TTC549 (cell line): ENCODE measurements around the gene DNAH3.
"Not testable (repeated sequence)": the region's sequence is repeated elsewhere in the genome, so short reads cannot be mapped to it uniquely, and the experiment has no call there.

Source experiments
- FAIRE-seq: peaks from 2 replicates; lab custom pipeline; 2012; peaks lifted over from hg19 to GRCh38; lab: Jason Lieb, UNC

DNAH3 gene

DNA sequence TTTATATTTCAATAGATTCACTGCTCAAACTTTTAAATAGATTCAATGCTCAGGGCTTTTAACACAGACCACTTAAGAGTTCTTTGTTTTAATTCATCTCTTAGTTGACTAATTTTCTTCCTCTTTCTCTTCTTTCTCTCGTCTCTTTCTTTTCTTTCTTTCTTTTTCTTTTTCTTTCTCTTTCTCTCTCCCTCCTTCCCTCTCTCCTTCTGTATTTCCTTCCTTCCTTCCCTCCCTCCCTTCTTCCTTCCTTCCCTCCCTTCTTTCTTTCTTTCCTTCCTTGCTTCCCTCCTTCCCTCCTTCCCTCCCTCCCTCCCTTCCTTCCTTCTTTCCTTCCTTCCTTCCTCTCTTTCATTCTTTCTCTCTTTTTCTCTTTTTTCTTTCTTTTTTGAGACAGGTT lies 145.6 kb downstream of the DNAH3 start:
- FAIRE-seq = no peak

DNA sequence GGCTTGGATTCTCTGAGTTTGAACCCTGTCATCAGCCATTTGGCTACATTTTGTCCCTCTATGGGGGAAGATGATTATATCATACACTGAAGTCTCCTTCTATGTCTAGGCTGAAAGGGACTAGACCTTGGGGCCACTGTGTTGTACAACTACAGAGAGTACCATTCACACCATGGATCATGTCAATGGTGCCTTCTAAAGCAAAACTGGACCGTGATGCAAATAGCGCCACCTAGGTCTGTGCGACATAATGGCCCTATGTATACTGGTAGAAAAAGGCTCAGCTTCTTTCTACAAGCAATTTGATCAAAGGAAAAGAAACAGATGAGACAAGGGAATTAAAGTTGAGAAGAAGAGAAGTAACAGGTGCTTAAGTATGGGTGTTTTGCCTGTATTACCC lies 149.4 kb downstream of the DNAH3 start:
- FAIRE-seq = no peak

DNA sequence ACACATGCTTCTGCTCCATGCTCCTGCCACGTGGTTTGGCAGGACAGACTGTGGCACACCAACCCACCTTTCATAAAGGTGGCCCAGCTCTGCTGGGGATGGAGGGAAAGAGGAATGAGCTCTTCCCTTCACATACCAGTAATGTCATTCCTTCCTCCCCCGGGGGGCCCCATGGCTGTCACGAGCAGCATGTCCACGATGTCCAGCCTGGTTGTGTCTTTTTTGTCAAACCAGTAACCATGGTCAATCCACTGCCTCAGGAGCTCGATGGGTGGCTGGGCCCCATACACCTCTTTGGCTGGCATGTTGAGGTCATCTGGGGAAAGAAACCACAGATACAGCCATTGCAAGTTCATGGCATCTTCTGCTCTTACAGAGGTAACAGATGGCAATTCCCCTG lies 153.5 kb downstream of the DNAH3 start:
- no peak for FAIRE-seq

DNA sequence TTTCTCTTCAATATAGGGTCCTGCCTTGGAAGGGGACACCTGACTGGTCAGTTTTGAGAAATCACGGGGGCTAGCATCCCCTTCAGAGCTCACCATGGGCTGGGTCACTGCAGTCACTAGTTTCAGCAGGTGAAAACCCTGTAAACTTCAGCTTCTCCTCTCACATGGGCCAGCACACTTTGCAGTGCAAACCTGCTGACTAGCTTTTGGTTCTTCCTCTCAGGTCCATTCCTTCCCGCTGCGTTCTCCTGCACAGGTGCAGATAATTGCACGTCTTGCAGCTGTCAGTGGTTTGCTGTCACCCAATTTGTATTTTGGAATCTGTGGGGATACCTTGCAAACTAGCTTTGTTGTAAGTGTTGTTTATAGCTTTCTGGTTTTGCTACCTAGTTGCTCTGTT lies 154.9 kb downstream of the DNAH3 start:
- no peak for FAIRE-seq

DNA sequence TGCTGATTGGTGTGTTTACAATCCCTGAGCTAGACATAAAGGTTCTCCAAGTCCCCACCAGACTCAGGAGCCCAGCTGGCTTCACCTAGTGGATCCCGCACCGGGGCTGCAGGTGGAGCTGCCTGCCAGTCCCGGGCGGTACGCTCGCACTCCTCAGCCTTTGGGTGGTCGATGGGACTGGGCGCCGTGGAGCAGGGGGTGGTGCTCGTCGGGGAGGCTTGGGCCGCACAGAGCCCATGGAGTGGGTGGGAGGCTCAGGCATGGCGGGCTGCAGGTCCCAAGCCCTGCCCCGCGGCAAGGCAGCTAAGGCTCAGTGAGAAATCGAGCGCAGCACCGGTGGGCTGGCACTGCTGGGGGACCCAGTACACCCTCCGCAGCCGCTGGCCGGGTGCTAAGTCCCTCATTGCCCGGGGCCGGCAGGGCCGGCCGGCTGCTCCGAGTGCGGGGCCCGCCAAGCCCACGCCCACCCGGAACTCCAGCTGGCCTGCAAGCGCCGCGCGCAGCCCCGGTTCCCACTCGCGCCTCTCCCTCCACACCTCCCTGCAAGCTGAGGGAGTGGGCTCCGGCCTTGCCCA lies 161.1 kb downstream of the DNAH3 start:
- FAIRE-seq = not testable (repeated sequence)

DNA sequence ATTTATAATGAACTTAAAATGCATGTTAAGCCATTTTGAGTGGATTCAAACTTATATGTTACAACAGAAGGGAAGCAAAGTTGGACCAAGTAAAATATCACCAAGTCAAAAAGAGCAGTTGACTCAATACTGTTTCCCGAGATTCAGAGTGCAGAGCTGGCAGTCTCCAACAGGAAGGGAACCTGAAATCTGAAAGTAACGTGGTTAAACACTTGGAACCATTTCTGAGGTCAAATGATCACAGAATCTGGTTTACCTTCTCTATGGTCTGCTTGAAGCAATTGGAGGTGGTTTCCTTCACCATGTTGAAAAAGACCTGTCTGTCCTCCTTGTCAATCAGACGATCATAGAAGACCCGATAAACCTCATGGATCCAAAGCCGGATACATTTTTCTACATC lies 163.6 kb downstream of the DNAH3 start:
- no peak for FAIRE-seq

DNA sequence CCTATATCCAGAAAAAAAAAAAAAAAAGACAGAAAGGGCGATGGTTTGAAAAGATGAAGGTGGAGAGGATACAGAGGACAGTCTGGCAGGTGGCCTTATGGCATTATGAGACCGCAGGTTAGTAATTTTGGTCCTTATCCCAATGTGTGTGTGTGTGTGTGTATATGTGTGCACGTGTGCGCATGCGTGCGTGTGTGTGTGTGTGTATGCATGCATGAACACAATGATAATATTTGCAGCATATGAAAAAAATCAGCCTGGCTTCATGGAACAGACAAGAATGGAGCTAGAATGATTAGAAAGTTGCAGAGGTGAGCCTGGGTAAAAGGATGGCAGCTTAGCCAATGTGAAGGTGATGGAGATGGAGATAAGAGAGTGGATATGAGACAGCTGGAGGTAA lies 166.6 kb downstream of the DNAH3 start:
- no peak for FAIRE-seq

DNA sequence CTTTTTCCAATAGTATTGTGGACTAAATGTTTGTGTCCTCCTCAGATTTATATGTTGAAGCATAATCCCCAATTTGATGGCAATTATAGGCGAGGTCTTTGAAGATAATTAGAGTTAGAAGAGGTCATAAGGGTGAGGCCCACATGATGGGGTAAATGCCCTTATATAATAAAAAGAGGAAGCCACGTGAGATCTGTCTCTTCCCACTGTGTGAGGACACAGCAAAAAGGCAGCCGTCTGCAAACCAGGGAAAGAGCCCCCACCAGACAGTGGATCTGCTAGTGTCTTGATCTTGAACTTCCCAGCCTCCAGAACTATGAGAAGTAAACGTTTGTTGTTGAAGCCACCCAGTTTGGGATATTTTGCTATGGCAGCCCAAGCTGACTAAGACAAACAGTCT lies 174.1 kb downstream of the DNAH3 start:
- FAIRE-seq = no peak

DNA sequence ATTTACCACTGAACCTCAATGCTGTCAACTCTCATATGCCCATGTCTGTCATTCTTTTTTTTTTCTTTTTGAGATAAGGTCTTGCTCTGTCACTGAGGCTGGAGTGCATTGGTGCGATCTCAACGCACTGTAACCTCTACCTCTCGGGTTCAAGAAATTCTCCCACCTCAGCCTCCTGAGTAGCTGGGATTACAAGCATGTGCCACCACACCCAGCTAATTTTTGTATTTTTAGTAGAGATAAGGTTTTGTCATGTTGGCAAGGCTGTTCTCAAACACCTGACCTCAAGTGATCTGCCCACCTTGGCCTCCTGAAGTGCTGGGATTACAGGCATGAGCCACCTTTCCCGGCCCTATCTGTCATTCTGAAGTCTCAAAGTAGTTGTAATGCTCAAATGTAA lies 177.4 kb downstream of the DNAH3 start:
- not testable (repeated sequence) for FAIRE-seq

DNA sequence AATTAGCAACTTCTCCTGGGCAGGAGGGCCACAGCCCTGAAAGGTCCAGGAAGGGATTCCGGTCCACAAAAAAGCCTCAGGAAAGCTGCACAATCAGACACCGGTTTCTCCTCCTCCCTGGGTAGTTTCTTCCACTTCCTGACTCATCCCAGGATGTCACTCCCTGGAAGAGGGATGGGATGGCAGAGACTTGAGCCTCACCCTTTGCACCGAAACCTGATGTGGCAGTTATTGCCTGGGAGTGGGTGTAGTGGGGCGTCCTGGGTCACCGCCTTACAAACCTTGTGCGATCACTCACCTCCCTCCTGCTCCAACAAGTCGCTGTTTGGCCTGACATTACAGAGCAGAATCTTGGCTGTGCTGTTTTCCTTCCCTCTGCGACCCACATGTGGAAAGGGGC lies 179.2 kb downstream of the DNAH3 start:
- no peak for FAIRE-seq

DNA sequence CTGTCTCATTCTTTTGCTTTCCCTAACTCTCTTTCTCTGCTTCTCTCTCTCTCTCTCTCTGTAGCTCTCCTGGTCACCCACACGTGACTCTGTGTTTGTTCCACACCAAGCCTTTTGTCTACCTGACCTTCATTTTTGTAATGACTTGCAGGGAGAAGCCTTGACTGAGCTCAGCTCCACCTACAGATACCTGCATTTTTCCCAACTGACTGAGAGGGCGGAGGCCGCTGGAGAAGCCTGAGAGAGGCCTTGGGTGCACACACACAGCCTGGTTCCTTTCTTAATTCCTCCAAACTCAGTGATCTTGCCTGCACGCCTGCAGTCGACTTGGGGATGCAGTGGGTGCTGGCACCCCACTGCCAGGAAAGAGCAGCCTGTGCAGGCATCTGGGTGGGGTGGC lies 181.3 kb downstream of the DNAH3 start:
- no peak for FAIRE-seq

DNA sequence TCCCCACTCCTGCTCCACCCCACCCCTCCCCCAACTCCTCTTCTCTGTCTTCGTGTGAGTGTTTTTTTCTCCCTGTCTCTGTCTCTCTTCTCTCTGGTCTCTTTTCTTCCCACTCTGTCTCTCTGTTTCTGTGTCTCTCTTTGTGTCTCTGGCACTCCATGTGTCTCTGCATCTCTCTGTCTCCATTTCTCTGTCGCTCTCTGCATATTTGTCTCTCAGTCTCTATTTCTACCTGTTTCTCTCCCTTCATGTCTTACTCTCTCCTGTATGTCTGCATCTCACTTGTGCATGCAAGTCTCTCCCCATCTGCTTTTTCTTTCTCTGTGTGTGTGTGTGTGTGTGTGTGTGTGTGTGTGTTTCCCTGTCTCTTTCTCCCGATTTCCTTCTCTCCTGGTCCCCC lies 181.9 kb downstream of the DNAH3 start:
- no peak for FAIRE-seq

DNA sequence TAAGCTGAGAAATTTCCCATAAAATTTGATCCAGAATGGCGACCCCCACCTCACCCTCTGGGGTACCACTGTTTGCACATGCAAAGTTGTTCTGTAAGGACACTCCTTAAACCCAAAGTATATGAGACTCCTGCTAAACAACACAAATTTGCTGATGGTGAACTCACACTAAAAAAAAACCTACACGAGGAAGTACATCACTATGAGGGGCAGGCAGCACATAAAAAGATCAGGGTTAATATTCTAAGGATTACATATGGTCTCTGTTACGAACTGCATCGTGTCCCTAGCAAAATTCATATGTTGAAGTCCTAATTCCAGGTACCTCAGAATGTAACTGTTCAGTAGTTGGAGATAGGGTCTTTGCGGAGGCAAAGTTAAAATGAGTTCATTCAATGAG lies 189.7 kb downstream of the DNAH3 start:
- FAIRE-seq = no peak

DNA sequence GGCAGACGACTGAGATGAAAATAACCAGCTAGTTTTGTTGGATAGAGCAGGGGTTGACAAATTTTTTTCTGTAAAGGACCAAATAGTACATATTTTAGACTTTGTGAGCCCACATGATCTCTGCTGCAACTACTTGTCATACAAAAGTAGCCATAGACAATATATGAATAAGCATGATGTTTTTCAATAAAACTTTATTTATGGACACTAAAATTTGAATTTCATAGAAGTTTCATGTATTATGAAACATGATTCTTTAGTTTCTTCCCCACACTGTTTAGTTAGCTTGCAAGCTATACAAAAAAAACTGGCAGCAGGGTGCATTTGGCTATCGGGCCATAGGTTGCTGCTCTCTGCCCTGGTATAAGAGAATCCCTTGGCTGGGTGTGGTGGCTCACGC lies 193.5 kb downstream of the DNAH3 start:
- no peak for FAIRE-seq

DNA sequence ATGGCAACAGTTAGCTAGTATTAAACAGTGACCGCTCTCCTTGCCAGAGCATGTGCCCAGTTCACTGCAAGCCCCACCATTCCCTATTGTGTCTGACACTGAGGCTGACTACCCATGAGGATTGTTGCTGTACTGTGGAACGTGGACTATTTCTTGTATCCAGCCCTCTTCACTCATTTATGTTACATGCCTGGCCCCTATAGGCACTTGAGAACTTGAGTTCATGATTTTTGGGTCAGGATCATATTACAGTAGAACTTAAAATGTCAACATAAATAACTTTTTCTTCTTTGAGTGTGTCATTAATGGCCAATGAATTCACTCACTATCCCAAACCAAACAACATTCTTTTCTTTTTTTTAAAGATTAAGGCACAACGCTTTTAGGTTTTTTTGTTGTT lies 194.3 kb downstream of the DNAH3 start:
- FAIRE-seq = no peak

DNA sequence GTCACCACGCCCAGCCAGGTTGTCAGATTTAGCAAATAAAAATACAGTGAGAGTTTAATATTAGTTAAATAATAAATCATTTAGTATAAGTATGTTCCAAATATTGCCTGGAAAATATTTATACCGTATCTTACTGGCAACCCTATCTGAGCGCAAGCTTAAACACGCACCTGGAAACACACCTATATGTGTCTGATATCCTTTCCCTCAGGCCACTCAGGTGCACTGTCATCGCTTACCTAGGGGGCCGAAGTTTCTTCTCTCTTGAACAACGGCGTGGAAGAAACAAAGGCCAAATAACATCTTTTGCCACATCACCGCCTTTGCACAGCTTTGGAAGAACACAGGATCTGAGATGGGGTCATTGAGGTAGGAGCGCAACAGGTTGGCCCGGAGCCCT lies 196.1 kb downstream of the DNAH3 start:
- no peak for FAIRE-seq

DNA sequence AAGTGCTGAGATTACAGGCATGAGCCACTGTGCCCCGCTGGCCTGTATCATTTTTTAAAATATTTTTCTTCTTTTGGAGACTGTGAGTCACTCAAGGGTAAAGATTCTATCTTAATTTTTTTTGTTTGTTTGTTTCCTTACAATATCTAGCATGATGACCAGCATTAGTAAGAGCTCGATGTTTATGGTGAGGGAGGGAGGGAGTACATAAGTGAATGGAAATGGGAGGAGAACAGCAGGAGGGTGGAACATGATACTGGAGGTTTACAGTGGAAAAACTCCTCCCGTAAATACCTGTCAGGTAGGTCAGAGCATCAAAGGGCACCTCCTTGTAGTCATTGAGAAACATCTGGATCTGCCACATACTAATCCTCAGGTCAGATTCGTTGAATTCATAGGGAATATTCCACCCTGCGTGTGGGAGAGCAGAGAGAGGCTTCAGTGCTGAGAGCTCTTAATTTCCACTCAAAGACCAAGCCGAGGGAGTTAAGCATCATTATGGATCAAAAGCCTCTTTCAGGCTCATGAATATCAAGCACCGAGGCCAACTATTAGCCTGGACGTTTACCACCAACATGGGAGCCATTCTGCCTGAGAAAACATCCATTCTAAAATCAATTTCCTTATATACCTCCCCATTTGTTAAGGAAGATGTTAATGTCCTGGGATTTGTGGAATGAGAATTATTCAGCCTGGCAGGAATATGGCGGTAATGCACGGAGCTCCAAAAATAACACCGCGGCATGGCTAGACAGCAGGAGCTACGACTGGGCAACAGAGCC lies 198.3 kb downstream of the DNAH3 start:
- FAIRE-seq = no peak

DNA sequence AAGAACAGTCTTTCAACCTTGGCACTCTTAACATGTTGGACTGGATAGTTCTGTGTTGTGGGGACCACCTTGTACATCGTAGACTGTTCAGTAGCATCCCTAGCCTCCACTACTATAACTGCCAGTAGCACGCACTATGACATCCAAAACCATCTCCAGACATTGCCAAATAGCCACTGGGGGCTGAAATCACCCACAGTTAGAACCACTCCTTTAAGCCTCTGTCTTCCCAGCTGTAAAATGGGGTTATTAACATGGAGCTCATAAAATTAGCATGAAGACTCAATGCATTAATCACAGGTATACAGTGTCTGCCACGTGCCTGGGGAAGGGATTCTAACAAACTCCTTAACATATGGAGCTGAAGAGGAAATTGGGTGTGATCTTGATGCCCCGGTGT lies 200.4 kb downstream of the DNAH3 start:
- FAIRE-seq = no peak

DNA sequence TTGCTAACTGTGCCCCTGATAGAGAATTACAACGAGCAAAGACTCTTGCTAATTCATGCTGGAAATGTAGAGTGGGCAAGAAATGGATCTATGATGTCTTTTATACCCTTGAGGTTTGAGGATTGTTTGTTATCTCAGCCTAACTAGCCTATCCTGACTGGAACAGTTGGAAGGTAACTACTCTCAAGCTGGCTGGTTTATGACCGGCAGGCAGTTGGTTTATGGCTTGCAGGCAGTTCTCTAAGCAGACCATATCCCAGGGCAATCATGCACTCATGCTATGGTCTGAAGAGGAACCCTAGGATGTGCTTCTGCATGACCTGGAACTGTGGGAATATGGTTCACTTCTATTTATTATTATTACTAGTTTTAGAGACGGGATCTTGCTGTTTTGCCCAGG lies 201.0 kb downstream of the DNAH3 start:
- no peak for FAIRE-seq

DNA sequence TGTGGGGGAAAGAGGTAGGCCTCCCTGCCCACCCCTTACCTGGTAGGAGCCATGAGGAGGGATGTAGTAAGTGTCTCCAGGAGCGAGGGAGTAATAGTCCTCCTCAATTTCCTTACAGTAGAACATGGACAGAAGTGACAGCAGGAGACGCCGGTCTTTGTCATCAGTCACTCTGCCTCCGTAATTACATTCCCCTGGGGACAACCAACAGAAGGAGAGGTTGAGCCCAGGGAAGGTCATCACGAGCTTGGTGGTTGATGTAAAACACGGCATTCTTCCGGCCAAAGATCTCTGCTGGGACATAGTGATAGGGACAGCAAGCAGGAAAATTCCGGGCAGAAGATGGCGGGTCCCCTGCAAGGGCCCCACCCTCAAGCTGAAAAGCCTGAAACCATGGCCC lies 202.2 kb downstream of the DNAH3 start:
- no peak for FAIRE-seq

DNA sequence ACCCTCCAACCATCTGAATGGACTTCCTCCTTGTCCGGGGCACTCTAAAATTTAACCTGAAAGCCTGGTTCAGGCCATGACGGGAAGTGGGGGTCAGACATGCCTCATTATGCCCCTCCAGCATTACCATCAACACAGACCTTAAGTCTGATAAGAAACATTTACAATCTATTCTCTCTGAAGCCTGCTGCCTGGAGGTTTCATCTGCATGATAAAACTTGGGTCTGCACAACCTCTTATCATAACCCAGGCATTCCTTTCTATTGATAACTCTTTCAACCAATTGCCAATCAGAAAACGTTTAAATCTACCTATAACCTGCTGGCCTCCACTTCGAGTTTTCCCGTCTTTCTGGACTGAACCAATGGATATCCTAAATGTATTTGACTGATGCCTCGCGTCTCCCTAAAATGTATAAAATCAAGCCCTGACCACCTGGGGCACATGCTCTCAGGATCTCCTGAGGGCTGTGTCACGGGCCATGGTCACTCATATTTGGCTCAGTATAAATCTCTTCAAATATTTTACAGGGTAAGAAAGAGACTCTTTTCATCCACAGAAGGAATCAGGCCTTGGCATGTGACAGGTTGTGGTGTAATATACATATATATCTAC lies 204.5 kb downstream of the DNAH3 start:
- FAIRE-seq = no peak

DNA sequence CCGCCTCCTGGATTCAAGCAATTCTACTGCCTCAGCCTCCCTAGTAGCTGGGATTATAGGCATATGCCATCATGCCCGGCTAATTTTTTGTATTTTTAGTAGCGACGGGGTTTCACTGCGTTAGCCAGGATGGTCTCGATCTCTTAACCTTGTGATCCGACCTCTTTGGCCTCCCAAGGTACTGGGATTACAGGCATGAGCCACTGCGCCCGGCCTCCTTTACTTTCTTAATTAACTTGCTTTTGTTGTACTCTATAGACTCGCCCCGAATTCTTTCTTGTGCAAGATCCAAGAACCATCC lies 205.1 kb downstream of the DNAH3 start:
- not testable (repeated sequence) for FAIRE-seq

DNA sequence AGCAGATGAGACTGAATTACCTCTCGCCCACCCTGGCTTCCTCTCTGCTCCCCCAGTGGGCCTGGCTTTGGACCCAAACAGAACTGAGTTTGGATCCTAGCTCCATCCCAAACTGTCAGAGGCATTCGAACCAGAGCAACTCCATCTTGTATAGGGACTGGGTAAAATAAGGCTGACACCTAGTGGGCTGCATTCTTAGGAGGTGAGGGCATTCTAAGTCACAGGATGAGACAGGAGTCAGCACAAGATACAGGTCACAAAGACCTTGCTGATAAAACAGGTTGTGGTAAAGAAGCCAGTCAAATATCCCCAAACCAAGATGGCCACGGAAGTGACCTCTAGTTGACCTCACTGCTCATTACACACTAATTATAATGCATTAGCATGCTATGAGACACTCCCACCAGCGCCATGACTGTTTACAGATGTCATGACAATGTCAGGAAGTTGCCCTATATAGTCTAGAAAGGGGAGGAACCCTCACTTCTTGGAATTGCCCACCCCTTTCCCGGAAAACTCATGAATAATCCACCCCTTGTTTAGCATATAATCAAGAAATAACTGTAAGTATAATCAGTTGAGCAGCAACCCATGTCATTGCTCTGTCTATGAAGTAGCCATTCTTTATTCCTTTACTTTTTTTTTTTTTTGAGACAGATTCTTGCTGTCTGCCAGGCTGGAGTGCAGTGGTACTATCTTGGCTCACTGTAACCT lies 205.6 kb downstream of the DNAH3 start:
- FAIRE-seq = no peak

DNA sequence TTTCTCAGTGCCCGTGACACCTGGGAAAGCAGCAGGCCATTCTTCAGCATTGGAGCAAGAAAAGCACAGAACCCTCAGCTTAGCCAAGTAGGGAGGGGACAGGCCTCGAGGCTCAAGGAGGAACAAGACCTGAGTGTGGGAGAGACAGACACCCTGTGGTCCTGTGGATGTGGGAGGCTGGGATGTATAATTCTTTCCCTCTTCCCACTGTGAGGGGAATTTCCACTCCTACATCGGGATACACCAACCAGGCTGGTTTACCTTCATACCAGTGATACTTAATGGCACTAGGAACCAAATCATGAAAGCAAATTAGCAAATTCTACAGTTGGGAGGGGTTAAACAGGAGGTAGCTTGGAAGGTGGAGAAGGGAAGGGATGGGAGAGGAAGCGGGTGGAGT lies 208.4 kb downstream of the DNAH3 start:
- no peak for FAIRE-seq
